NOMO-1 (cell line): ENCODE measurements around the gene GYS2.
"Not testable (repeated sequence)": the region's sequence is repeated elsewhere in the genome, so short reads cannot be mapped to it uniquely, and the experiment has no call there.

ENCODE experiments used
- DNase-seq, 2 experiments: peaks; one replicate each; lab custom pipeline; 2025; ENCODE audit not compliant: unreplicated experiment in 2 of 2; lab: John Stamatoyannopoulos, UW

Gene GYS2

GRCh38 chr12:21604245-21605101, at the start of gene GYS2:
GYS2 (minus strand) TSS chr12:21604847; CDS start chr12:21604592, 255 bp downstream.
- no peak for DNase-seq

- DNase-seq = no peak
Measured at GRCh38 chr12:21651821-21652220, 47.2 kb upstream of the GYS2 start.

GRCh38 chr12:21650997-21651396, 46.4 kb upstream of the GYS2 start:
- no peak for DNase-seq

- no peak for DNase-seq
Measured at GRCh38 chr12:21649034-21649433, 44.4 kb upstream of the GYS2 start.

GRCh38 chr12:21648378-21648777, 43.7 kb upstream of the GYS2 start:
- DNase-seq = no peak

- DNase-seq = no peak
Measured at GRCh38 chr12:21647179-21647578, 42.5 kb upstream of the GYS2 start.

GRCh38 chr12:21645041-21645500, 40.4 kb upstream of the GYS2 start:
- DNase-seq = not testable (repeated sequence)

GRCh38 chr12:21644516-21644915, 39.9 kb upstream of the GYS2 start:
- DNase-seq = no peak

GRCh38 chr12:21643758-21644157, 39.1 kb upstream of the GYS2 start:
- no peak for DNase-seq

- no peak for DNase-seq
Measured at GRCh38 chr12:21642707-21643389, 38.2 kb upstream of the GYS2 start.

- no peak for DNase-seq
Measured at GRCh38 chr12:21638054-21638891, 33.6 kb upstream of the GYS2 start.

GRCh38 chr12:21634245-21634644, 29.6 kb upstream of the GYS2 start:
- no peak for DNase-seq

GRCh38 chr12:21631367-21631766, 26.7 kb upstream of the GYS2 start:
- no peak for DNase-seq

GRCh38 chr12:21627924-21628323, 23.3 kb upstream of the GYS2 start:
- no peak for DNase-seq

- no peak for DNase-seq
Measured at GRCh38 chr12:21618566-21618965, 13.9 kb upstream of the GYS2 start.

GRCh38 chr12:21617030-21617429, 12.4 kb upstream of the GYS2 start:
- DNase-seq = no peak

GRCh38 chr12:21615431-21615830, 10.8 kb upstream of the GYS2 start:
- peak; percentile 75 to 88 for DNase-seq

GRCh38 chr12:21614506-21614905, 9.9 kb upstream of the GYS2 start:
- peak; percentile 46 to 69 for DNase-seq

GRCh38 chr12:21613931-21614330, 9.3 kb upstream of the GYS2 start:
- peak in 1 of 2 experiments; percentile 61 for DNase-seq

GRCh38 chr12:21608196-21608595, 3.5 kb upstream of the GYS2 start:
- peak; percentile 10 to 24 for DNase-seq

- peak in 1 of 2 experiments; percentile 40 for DNase-seq
Measured at GRCh38 chr12:21607701-21608100, 3.1 kb upstream of the GYS2 start.
